Measurements from ENCODE around the gene CHCHD5. TPM values are rescaled to one million over a fixed set of nuclear protein-coding genes. Genes with fewer than 3 reads are reported as not detected.

Gene CHCHD5
- total and polyA plus RNA-seq, 2 of the 4 experiments (the other 2 are of a cell fraction) = 4.8 to 40.1 TPM

DNA sequence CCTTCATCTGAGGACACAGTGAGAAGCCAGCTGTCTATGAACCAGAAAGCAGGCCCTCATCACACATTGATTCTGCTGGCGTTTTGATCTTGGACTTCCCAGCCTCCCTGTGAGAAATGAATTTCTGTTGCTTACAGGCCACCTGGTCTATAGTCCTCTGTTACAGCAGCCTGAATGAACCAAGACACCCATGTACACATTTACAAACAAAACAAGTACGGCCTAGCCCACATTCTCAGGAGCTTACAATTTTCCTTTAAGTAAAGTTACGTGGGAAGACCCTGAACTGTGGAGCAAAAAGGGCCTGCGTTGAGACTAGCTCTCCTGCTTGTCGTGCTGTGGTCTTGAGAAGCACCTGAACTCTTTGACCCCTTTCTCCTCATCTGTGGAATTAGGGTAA is 49.3 kb downstream of the CHCHD5 start:
- intact Hi-C loops (cut with micrococcal nuclease) = no loop called here
- no peak overlapping the region for H3K18ac ChIP-seq (ENCODE audit: low read depth, low read length)
- H3K56ac ChIP-seq (ENCODE audit: extremely low read depth, insufficient read depth, low read length) = no peak overlapping the region
- DNase-seq (no peak), ATAC-seq (ENCODE audit: low read depth) (no peak)
- H2BK15ac ChIP-seq (ENCODE audit: low read depth, low read length) = no peak overlapping the region; the same call in 2 of the 3 replicates
- H2AK5ac ChIP-seq (ENCODE audit: low read depth, low read length) = peak overlapping the region; percentile 37; the same call in 1 of the 2 replicates
- H3K4me3 ChIP-seq (ENCODE audit: insufficient read depth, low read depth, low read length) = no peak overlapping the region
- H4K91ac ChIP-seq (ENCODE audit: insufficient read depth, low read depth, low read length) = peak overlapping the region; percentile 43; the same call in 1 of the 2 replicates
- BruUV-seq (replicated peaks) = no TSS peak
- H3K9ac ChIP-seq (ENCODE audit: low read depth, low read length) = no peak overlapping the region
- no peak overlapping the region for H3K14ac ChIP-seq (replicated peaks; ENCODE audit: low read depth, low read length)
- dilution Hi-C loops (cut with HindIII; ENCODE audit: low sequenced_read_pairs, unreplicated experiment) = no loop called here
- peaks cover 18% of the 10 kb centered on the region for H3K9me1 ChIP-seq (ENCODE audit: insufficient read depth, low read length)
- no peak overlapping the region; the same call in 1 of the 2 replicates for H2BK120ac ChIP-seq (ENCODE audit: low read depth, low read length)
- TF ChIP-seq BHLHE40 (IDR thresholded peaks at IDR 0.05; ENCODE audit: low read depth, low read length) = no peak
- no peak for TF ChIP-seq MXI1 (IDR thresholded peaks at IDR 0.05; ENCODE audit: borderline replicate concordance, low read depth, low read length)
- WGBS, 2 experiments (ENCODE audit: extremely low coverage in 2 of 2, insufficient read length in 1 of 2) = 100% methylated on average over 1 of the region's 5 CpGs; no CpG with 5 or more reads in 1 of the 2 experiments
- H2BK5ac ChIP-seq (ENCODE audit: low read depth, low read length, poor library complexity, severe bottlenecking) = no peak overlapping the region
- H3K4me2 ChIP-seq (ENCODE audit: low read depth, low read length) = no peak overlapping the region
- no peak overlapping the region for H3K23ac ChIP-seq (ENCODE audit: low read depth, low read length)
- H2AK9ac ChIP-seq (replicated peaks; ENCODE audit: low read depth, low read length, poor library complexity) = no peak overlapping the region
- H3K4me1 ChIP-seq (ENCODE audit: control insufficient read depth, insufficient read depth, low read length) = peaks cover 12% of the 10 kb centered on the region
- peak overlapping the region; percentile 47; the same call in 1 of the 2 replicates for H2BK20ac ChIP-seq (ENCODE audit: low read depth, low read length)
- no peaks in the 10 kb centered on the region for H3K9me3 ChIP-seq (ENCODE audit: control insufficient read depth, insufficient read depth, low read length)
- no peak overlapping the region for H2AFZ ChIP-seq (replicated peaks; ENCODE audit: low read length, poor library complexity)
- H3K36me3 ChIP-seq (ENCODE audit: control insufficient read depth, insufficient read depth, low read length) = no peaks in the 10 kb centered on the region
- no peaks in the 10 kb centered on the region for H3K27me3 ChIP-seq (ENCODE audit: control insufficient read depth, insufficient read depth, low read length)
- no peak overlapping the region for H4K5ac ChIP-seq (ENCODE audit: low read depth, low read length)
- H3K79me1 ChIP-seq (ENCODE audit: low read depth in 1 of 2, low read length in 2 of 2) = peaks cover 0 to 7% of the 10 kb centered on the region in 2 experiments; a peak in 2 of 4 replicates
- no peak overlapping the region for H4K8ac ChIP-seq (ENCODE audit: low read depth in 2 of 2, low read length in 2 of 2)
- H3K27ac ChIP-seq (ENCODE audit: insufficient read depth, low read length) = no peak overlapping the region
- POLR2A ChIA-PET (ENCODE audit: unreplicated experiment) = interaction anchor here (0.5 kb wide), 1 partner anchor 582 kb away, joined by 3 read pairs; no protein-coding TSS in a partner anchor
- CTCF ChIA-PET = interaction anchor here (1.3 kb wide), 1 partner anchor 12 kb away, joined by 3 read pairs; the partner anchor contains the start of gene SLC20A1
- H3K4ac ChIP-seq (ENCODE audit: low read depth, low read length) = peak overlapping the region; percentile 21
- in situ Hi-C loops (cut with MboI; ENCODE audit: low sequenced_read_pairs) = no loop called here
- H4K20me1 ChIP-seq (ENCODE audit: insufficient read depth, low read length) = no peaks in the 10 kb centered on the region

Measured in IMR-90 (cell line).